GM18499 (cell line): ENCODE measurements around the gene C14orf132.
"Not testable (repeated sequence)": the region's sequence is repeated elsewhere in the genome, so short reads cannot be mapped to it uniquely, and the experiment has no call there.

Experiments
- ATAC-seq: cut with Tn5 transposase; IDR thresholded peaks from one replicate; pipeline ENCODE4 v1.9.1; 2021; ENCODE audit warnings: moderate number of reproducible peaks; ENCODE audit not compliant: insufficient read depth, unreplicated experiment

The C14orf132 gene

DNA sequence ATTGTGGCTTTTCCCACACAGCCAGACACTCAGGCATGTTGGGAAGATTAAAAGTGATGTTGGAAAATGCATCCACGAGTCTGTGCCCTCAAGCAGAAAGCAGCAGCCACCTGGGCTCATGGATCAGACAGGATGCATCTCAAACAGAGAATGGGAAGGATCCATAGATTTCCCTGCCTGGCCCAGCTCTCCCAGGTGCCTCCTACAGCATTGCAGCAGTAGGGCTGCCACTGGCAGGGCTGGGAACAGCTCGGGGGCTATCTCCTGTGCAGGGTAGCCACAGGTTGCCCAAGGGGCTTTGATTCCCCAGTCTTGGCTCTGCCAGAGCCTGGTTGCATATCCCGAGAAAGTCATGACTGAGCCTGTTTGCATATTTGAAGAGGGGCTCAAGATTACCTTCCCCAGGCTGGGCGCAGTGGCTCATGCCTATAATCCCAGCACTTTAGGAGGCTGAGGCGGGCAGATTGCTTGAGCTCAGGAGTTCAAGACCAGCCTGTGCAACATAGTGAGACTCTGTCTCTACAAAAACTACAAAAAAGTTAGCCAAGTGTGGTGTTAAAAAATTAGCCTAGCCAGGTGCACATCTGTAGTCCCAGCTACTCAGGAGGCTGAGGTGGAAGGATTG lies 19.5 kb downstream of the C14orf132 start:
- no peak for ATAC-seq

- ATAC-seq: no peak
These were observed 20.5 kb downstream of the C14orf132 start for GRCh38 chr14:96059519-96060135.

DNA sequence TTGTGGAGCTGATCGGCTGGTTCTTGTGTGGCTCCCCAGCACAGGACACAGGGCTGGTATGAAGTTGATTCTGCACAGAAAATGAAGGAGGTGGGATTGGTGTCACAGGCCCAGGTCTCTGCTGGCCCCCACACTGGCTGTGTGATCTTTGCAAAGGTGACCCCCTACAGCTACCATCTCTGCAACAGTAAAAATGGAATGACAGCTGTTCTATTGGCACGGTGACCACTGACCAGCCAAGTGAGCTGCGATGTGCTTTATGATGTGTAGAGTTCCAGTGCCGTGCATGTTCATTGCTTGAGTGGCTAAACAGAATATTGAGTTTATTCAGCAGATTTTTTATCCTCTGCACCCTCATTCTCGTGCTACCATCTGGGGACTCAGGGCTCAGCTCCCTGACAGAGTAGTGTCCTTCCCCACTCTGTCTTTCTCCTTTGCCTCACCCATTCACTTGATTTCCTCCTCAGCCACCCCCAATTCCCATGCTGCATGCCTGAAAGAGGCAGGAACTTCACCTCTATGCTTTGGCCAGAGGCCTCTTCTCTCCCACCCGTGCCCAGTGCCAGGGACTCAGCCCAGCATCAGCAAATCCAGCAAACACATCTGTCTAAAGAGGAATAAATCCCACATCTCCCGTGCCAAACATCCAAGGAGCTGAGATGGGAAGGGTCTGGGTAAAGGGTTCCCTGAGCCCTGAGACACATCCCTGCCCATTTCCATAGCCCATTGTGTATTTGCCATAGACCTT lies 21.2 kb downstream of the C14orf132 start:
- ATAC-seq: no peak

DNA sequence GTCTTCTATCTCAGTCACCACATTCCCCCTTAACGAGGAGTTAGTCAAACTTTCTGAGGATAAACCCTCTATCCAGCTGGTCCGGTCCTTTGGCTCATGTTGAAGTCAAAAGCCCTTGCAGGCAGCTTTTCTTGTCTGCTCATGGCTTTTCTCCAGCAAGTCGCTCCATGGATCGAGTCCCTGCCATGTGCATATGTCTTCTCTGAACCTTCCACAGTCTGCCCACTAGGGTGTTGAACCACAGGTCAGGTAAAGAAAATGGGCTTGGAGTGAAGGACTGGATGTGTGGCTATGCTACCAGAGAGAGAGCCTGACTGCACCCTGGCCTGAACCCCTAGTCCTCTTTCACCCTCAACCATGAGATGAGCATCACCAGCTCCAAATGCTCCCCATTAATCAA lies 22.8 kb downstream of the C14orf132 start:
- ATAC-seq: no peak

DNA sequence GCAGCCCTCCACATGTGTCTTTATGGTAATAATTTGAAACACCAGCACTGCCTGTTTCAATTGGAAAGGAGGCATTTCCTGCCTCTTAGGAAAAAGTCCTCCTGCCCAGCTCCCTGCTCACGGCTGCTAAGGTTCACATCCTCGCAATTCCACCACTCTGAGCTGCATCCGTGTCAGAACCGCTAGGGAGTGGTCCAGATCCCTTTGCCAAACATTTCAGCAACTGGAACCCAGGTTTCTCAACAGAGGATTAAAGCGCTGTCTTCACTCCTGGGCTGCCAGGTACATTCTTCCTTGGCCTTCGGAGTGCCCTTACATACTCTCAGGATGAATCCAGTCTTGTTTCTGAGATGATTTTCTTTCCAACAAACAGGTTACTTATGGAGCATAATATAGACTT lies 23.3 kb downstream of the C14orf132 start:
- ATAC-seq: no peak

DNA sequence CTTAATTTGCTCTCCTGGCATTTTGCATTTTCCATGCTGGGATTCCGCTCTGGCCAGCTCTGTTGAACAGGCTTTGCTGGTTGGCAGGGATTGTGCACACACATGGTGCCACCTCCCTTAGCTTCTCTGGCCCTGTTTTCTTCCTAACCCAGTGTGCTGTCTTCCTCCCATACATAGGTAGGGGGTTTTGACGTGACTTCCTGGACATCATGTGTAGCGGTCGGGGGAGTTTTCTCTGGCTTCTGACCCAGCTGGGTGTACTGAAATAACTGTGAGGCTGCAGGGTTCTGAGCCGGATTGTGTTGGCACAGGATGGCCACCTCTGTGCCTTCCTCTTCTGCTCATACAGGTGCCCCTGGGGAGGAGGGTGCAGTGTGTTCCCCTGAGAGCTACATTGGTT lies 25.7 kb downstream of the C14orf132 start:
- ATAC-seq: no peak

DNA sequence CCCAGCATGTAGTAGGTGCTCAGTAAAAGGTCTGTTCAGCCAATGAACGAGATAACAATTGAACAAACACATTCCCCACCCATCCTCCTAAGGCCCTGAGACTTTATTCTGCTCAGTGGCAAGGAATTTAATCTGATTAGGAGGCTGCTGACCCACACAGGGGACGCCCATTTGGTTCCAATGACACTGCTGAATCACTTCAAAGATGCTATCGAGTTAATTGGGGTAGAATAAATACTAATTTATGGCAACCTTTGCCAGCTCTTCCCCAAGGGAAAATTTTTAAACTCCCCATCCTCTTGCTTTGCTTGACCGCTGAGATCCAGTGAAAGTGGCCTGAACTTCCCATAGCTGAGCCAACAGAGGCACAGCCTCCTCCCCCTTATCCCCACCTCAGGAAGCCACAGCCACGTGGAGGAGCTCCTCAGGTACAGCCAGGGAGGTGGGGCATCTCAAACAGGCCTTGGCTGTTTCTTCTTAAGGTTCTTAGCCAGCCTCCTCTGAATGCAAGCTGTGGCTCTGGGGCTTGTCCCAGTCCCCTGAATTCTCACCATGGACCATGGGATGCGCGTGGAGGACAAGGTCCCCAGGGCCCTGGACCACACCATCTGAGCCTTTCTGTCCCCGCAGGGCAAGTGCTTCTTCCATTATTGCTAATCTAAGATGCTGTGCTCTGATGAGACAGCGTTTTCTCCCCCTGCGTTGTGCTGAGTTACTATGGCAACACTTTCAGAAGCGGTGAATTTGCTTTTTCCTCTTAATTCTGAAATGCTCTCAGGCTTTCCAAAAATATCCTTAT lies 26.7 kb downstream of the C14orf132 start:
- no peak for ATAC-seq

- ATAC-seq: no peak
These were observed 27.8 kb downstream of the C14orf132 start for GRCh38 chr14:96066976-96067375.

GRCh38 chr14:96067985-96068930 lies 29.1 kb downstream of the C14orf132 start:
- ATAC-seq: no peak

DNA sequence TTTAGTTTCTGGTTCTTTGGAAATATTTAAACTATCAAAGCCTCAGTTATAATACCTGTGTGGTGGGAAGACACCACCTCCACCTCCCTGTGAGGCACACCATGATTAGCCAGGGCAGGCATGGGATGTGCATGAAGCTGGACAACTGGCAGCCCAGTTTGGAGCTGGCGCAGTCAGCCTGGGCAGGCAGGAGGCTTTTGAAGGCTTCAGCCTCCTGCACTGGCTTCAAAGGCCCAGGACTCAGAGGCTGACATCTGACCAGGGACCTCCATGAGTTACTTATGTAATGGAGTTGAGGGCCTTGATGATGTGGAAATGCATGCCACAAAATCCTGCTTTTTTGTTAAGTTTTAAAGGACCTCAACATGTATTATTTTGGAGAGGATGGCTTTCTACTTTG lies 30.3 kb downstream of the C14orf132 start:
- no peak for ATAC-seq

- ATAC-seq: no peak
These were observed 32.4 kb downstream of the C14orf132 start for GRCh38 chr14:96071561-96071960.

GRCh38 chr14:96072076-96072475 lies 32.9 kb downstream of the C14orf132 start:
- ATAC-seq: no peak

DNA sequence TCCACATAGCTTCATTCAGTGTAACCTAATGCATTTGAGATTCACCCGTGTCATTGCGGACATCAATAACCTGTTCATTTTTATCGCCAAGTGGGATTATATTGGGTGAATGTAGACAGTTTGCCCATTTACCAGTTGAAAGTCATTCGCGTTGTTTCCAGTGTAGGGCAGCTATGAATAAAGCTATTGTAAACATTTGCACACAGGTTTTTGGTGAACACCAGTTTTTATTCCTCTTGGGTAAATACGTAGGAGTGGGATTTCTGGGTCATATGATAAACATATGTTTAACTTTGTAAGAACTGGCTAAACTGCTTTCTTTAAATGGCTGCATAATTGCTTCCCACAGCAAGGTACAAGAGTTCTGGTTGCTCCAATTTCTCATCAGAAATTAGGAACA lies 33.6 kb downstream of the C14orf132 start:
- no peak for ATAC-seq

GRCh38 chr14:96073260-96074039 lies 34.3 kb downstream of the C14orf132 start:
- not testable (repeated sequence) for ATAC-seq

GRCh38 chr14:96077983-96078624 lies 38.9 kb downstream of the C14orf132 start:
- ATAC-seq: no peak

GRCh38 chr14:96078625-96079016 lies 39.5 kb downstream of the C14orf132 start:
- no peak for ATAC-seq

- no peak for ATAC-seq
These were observed 39.9 kb downstream of the C14orf132 start for GRCh38 chr14:96079066-96079465.

DNA sequence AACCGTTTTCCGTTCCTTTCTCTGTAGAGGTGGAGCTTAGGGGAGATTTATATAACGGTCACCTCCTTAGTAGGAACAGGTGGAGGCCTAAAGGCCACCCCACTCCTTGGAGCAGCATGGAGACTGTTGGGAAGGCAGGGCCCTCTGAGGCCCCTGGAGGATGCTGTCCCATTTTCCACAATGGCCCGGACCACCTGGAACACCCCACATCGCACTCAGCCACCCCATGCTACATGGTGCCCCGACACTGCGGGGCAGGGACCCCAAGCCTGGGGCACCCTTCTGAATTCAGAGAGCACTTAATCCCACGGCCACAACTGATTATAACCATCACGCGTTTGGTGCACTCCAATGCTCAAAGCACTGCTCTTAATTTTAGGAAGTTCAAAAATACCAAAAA lies 41.4 kb downstream of the C14orf132 start:
- no peak for ATAC-seq

- ATAC-seq: no peak
These were observed 42.1 kb downstream of the C14orf132 start for GRCh38 chr14:96081224-96081623.
